ENCODE measurements around the gene GPX4.

The GPX4 gene

DNA sequence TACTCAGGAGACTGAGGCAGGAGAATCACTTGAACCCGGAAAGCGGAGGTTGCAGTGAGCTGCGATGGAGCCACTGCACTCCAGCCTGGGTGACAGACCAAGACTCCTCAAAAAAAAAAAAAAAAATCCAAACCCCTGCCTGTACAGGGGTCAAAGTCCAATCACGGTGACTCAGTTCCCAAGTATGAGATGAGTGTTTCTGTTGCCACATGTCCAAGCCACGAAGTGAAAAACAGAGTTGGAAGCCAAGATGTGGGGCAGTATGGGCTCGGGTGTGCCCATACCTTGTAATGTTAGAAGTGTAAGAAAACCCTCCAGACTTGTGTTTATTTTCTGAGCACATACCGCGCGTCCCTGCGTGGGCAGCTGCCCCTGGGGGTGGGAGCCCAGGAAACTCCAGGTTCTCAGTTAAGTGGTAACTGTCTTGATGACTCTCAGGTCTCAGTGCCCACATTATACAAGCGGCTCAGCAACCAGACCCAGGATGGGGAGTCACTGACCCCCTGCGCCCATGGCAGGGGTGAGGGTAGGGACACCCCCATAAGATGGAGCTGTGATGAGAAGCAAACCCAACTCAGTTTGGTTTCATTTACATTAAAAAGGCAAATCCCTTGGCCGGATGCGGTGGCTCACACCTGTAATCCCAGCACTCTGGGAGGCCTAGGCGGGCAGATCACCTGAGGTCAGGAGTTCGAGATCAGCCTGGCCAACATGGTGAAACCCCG lies 1.2 kb upstream of the GPX4 start:
- DNase-seq (ENCODE audit: low read depth): no peak

GRCh38 chr19:1103132-1103707 lies 574 bp upstream of the GPX4 start:
- DNase-seq (ENCODE audit: low read depth): no peak

DNA sequence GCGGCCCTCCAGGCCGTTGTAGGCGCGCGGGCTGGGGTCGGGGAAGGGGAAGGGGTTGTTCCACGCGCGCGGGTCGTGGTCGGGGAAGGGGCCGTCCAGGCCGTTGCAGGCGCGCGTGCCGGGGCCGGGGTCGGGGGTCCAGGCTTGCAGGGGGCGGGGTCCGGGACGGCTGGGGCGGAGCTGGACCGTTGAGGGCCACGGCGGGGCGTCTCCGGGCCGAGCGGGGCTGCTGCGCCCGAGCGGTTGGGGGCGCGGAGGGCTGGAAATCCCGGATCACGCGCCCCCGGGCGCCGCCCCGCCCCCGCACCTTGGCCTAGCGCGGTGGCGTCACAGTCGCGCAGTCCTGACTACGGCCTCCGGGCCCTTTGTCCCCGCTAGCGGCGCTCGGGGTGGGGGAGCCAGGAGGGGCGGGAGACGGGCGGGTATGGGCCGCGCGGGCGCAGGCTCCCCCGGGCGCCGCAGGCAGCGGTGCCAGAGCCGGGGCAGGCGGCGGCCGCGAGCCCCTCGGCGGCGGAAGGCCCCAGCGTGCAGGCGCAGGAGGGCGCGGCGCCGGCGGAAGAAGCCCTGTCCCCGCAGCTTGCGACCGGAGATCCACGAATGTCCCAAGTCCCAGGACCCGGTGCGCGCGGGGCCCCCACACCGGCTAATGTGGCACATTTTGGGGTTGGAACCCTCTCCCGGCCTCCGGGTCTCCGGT lies 665 bp downstream of the GPX4 start:
- DNase-seq (ENCODE audit: low read depth): no peak

- DNase-seq (ENCODE audit: low read depth): no peak
Measured at GRCh38 chr19:1105008-1105872, 1.4 kb downstream of the GPX4 start.

DNA sequence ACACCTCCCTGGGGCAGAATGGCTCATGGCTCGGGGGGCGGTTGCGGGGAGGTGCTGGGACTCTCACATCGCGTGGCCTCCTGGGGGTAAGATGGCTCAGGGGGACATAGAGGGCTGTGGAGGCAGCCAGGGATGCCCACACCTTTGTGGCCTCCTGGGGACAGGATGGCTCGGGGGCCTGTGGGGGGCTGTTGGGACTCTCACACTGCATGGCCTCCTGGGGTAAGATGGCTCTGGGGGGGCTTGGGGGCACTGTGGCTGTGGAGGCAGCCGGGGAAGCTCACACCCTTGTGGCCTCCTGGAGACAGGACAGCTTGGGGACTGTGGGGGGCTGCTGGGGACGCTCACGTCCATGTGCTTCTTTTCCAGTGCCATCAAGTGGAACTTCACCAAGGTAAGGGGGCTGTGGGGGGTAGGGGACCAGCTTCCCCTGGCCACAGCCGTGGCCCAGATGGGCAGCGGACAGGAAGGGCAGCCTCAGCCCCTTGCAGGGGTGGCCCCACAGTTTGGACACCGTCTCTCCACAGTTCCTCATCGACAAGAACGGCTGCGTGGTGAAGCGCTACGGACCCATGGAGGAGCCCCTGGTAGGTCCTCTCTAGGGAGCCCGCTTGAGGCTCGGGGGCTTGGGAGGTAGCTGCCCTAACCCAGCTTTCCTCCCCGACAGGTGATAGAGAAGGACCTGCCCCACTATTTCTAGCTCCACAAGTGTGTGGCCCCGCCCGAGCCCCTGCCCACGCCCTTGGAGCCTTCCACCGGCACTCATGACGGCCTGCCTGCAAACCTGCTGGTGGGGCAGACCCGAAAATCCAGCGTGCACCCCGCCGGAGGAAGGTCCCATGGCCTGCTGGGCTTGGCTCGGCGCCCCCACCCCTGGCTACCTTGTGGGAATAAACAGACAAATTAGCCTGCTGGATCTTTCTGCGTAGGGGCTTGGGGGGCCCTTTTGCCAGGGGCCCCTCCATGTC lies 2.4 kb downstream of the GPX4 start:
- DNase-seq (ENCODE audit: low read depth): no peak

DNA sequence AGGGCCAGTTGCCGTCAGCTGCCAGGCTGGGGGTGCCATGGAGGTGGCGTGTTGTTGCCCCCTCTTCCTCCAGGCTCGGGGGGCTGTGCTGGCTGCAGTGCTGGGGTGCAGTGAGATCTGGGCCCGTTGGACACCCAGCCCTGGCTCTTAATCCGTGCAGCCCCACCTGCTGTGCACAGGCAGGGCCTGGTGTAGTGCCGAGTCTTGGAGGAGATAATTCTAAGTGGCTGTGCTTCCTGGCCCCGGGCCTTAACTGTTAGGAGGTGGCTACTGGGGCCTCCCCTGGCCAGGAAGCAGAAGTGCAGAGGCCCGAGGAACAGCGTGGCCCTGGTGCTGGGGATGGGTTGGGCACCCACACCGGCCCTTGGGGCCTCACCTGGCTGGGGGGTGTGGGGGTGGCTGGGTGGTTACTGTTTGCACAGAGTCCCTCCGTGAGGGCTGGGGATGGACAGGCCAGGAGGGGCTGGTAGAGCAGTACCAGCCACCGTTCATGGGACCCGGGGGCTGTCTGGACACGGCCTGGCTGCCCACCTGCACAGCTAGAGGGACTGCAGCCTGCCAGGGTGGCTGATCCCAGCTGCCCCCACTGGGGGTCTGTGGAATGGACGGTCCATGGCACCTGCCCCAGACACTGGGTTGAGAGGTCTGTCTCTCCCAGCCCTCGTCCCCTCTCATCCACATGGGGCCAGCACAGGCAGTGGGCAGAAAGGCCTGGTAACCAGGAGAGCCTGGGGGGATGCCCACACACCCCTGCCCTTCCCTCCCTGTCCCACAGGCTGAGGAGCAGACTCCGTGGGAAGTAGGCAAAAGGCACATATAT lies 3.3 kb downstream of the GPX4 start:
- no peak for DNase-seq (ENCODE audit: low read depth)

- no peak for DNase-seq (ENCODE audit: low read depth)
Measured at GRCh38 chr19:1107661-1108261, 4.0 kb downstream of the GPX4 start.

DNA sequence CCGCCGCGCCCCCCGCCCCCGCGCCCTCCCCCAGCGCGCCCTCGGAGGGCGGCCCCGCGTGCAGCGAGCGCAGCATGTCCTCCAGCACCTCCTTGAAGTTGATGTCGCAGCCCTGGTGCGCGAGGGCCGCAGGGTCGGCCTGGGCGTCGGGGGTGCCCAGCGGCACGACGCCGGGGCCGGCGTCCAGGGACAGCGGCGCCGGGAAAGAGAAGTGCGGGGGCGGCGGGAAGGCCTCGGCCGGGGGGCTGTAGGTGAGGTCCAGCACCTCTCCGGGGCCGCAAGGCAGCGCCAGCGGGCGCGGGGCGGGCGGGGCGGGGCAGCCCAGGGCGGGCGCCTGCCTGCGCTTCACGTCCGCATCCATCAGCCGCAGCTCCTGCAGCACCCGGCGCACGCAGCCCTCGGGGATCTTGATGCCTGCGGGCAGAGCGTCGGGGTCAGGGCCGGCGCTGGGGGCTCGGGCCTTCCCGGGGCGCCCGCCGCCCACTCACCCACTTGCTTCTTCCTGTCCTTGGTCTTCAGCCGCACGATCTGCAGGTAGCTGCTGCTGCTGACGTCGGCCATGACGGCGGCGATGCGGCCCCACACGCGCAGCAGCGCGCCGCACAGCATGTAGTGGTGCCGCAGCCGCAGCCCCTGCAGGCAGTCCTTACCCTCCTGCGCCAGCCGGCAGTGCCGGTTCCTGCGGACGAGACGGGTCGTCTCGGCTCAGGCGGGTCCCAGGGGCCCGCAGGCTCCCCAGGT lies 4.7 kb downstream of the GPX4 start:
- DNase-seq (ENCODE audit: low read depth): no peak

DNA sequence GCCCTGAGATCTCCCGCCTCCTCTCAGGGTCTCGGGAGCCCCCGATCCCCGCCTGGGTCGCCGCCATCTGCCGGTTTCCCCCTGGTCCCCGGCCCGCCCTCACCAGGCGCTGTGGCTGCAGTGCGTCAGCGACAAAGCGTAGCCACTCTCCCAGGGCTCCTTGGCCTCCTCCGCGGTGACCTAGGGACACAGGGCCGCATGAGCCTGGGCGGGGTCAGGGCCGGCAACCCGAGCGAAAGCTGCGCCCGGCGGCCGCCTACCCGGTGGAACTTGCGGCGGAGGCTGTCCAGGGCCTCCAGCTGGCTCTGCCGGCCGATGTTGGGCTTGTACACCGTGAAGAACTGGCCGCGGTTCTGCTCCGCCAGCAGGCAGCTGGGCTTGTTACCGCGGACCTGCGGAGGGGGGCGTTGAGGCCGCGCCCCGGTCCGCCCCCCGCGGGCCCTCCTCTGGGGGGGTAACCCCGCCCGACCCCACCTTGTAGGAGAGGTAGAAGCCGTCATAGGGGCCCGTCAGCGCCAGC lies 5.3 kb downstream of the GPX4 start:
- DNase-seq (ENCODE audit: low read depth): no peak

- DNase-seq (ENCODE audit: low read depth): no peak
Measured at GRCh38 chr19:1109697-1110671, 6.2 kb downstream of the GPX4 start.

DNA sequence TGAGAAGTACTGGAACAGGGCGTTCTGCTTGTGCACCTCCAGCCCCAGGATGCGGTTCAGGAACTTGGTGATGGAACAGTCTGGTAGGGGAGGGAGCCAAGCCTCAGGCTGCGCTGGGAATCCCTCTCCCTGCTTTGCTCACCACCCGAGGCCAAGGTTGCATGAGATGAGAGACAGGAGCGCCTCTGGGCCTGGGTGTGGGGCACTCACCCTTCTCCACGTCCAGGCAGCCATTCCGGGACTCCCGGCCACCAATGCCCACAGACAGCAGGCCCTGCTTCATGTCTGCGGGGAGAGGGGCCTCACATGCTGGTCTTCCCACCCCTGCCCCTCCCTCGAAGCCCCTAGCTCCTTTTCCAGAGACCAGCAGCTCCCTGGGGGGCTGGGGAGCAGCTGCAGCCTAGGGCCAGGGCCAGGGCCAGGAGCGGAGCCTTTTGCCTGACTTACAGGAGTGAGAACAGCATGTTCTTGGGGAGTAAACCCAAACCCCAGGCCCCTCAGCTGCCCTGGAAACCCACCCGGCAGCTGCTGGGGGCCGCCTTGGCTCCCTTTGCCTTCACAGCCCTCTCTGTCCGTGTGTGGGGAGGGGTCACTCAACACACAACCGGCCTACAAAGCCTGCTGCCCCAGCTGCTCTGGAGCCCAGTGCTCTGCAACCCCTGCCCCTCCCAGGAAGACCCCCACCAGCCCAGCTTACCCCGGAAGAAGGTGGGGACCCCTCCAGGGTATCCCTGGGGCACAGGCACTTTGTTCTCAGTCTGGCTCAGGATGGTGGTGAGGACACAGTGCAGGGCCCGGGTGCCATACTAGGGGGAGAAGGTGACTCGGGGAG lies 7.2 kb downstream of the GPX4 start:
- DNase-seq (ENCODE audit: low read depth): no peak

DNA sequence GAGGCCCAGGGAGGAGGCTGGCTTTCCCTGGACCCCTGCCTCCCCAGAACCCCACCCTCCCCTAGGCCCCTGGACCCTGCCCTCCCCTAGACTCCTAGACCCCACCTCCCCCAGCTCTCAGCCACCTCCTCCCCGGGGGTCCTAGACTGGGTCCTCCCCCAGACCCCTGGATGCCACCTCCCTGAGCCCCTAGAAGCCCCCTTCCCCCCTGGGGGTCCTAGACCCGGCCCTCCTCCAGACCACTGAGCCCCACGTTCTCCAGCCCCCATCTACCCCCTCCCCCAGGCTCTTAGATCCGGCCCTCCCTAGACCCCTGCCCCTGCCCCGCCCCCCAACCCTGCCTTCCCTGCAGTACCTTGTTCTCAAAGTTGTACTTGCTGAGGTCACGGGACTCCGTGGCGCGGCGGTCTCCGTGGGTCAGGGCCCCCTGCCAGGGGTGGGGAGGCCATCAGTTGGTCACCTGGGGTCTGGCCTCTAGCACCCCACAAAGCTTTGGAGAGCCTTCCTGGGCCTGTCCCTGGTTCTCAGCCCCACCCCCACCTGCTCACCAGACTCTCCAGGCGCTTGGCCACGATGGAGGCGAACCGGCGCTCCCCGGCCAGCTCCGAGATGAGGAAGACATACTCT lies 8.0 kb downstream of the GPX4 start:
- DNase-seq (ENCODE audit: low read depth): no peak

GRCh38 chr19:1112268-1113029 lies 8.7 kb downstream of the GPX4 start:
- DNase-seq (ENCODE audit: low read depth): no peak

DNA sequence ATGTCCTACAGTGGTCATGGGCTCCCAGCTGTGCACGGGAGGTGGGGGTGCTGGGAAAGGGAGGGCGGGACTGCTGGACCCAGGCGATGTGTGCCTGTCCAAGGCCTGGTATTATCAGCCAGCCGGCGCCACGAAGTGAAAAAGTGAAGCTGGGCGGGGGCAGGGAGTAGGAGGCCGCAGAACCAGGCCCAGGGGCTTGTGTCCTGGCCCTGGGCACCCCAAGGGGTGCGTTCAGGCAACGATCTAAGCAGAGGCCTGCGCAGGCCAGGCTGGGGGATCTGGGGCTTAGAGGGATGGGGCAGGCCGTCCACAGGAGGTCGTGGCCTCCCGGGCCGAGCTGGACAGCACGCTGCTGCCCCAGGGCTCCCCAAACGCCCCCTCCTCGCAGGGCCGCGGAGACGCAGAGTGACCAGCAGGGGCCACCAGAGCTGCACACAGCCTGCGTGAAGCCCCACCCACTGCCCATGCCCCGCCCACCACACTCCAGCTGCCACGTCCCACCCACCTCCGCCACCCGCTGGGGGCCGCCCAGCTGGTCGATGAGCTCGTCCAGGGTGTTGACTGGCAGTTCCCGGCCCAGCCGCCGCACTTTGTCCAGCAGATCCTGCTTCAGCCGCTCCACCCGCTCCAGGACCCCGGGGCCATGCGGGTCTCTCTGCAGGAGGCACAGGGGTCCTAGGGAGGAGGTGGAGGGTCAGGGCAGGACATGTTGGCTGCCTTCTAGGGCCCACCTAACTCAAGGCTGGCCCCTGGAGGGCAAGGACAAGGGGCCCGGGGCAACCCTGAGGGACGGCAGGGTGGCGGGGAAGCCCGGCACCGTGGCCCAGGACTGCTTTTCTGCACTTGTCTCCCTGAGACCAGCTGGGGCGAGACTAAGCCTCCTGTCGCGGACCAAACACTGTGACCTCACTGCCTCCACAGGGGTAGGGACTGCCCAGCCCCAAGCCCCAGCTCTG lies 9.5 kb downstream of the GPX4 start:
- DNase-seq (ENCODE audit: low read depth): peak; percentile 70

Data from stimulated activated CD8-positive, alpha-beta memory T cell treated with anti-CD3 and anti-CD28 coated beads, Interleukin-7, amount 100 ng/mL, for 24 hours (primary cell).